IMR-90 (cell line): ENCODE measurements around the gene COMMD1. TPM values are rescaled to one million over a fixed set of nuclear protein-coding genes. Genes with fewer than 3 reads are reported as not detected.

ENCODE experiments used
- ATAC-seq: fragments of 200-7000 bp; cut with Tn5 transposase; 2 replicates; pipeline ENCODE4 v1.9.1; 2020; ENCODE audit warnings: low read depth, mild to moderate bottlenecking, moderate library complexity
- BruUV-seq: library from RNA; stranded (reverse); fragments of 400-500 nt; replicated peaks from 2 replicates; lab custom pipeline; 2021; lab: Mats Ljungman, UMichigan
- CTCF ChIA-PET: fragments of 300-600 bp; formaldehyde crosslinking; extraction: SDS; loops from one replicate; lab custom pipeline; 2021; ENCODE audit warnings: antibody characterized with exemption; lab: Yijun Ruan, JAX
- POLR2A ChIA-PET: fragments of 300-600 bp; sonication (Branson Sonifier 250); formaldehyde crosslinking; loops from one replicate; lab custom pipeline; 2022; ENCODE audit warnings: antibody characterized with exemption; ENCODE audit not compliant: unreplicated experiment; lab: Charles Lee
- DNase-seq: peaks from one replicate; pipeline ENCODE4 v3.0.0; 2013
- H2AFZ ChIP-seq: replicated peaks from 2 replicates; pipeline ENCODE3; 2013; ENCODE audit warnings: low read length, mild to moderate bottlenecking; ENCODE audit not compliant: poor library complexity
- H2AK5ac ChIP-seq: 2 replicates; pipeline ENCODE4 v1.6.1; 2013; ENCODE audit warnings: low read depth, low read length, inconsistent platforms
- H2AK9ac ChIP-seq: replicated peaks from 2 replicates; pipeline ENCODE3; 2013; ENCODE audit warnings: mild to moderate bottlenecking, low read depth, low read length, moderate library complexity; ENCODE audit not compliant: poor library complexity
- H2BK120ac ChIP-seq: 2 replicates; pipeline ENCODE4 v1.6.1; 2013; ENCODE audit warnings: low read depth, low read length, inconsistent platforms
- H2BK15ac ChIP-seq: 3 replicates; pipeline ENCODE4 v1.6.1; 2013; ENCODE audit warnings: low read depth, low read length, inconsistent platforms
- H2BK20ac ChIP-seq: 2 replicates; pipeline ENCODE4 v1.6.1; 2013; ENCODE audit warnings: low read depth, mild to moderate bottlenecking, inconsistent platforms, low read length, moderate library complexity
- H2BK5ac ChIP-seq: 2 replicates; pipeline ENCODE4 v1.6.1; 2013; ENCODE audit warnings: mild to moderate bottlenecking, low read depth, low read length, inconsistent platforms; ENCODE audit not compliant: poor library complexity, severe bottlenecking
- H3K14ac ChIP-seq: replicated peaks from 2 replicates; pipeline ENCODE4 v1.6.1; 2013; ENCODE audit warnings: low read depth, low read length, inconsistent platforms
- H3K18ac ChIP-seq: 2 replicates; pipeline ENCODE4 v1.6.1; 2013; ENCODE audit warnings: low read depth, low read length, control low read depth
- H3K23ac ChIP-seq: 2 replicates; pipeline ENCODE4 v1.6.1; 2013; ENCODE audit warnings: low read depth, low read length, inconsistent platforms
- H3K27ac ChIP-seq: 2 replicates; pipeline ENCODE4 v1.5.1; 2013; ENCODE audit warnings: mild to moderate bottlenecking, control low read depth, low read length; ENCODE audit not compliant: insufficient read depth
- H3K27me3 ChIP-seq: 2 replicates; pipeline ENCODE4 v1.6.1; 2013; ENCODE audit warnings: low read length; ENCODE audit not compliant: control insufficient read depth, insufficient read depth
- H3K36me3 ChIP-seq: 2 replicates; pipeline ENCODE4 v1.6.1; 2013; ENCODE audit warnings: low read length, mixed read lengths; ENCODE audit not compliant: control insufficient read depth, insufficient read depth
- H3K4ac ChIP-seq: 2 replicates; pipeline ENCODE4 v1.6.1; 2013; ENCODE audit warnings: low read depth, low read length, inconsistent platforms
- H3K4me1 ChIP-seq: 2 replicates; pipeline ENCODE4 v1.6.1; 2013; ENCODE audit warnings: low read length, mixed read lengths; ENCODE audit not compliant: control insufficient read depth, insufficient read depth
- H3K4me2 ChIP-seq: 2 replicates; pipeline ENCODE4 v1.6.1; 2013; ENCODE audit warnings: low read depth, mild to moderate bottlenecking, control low read depth, low read length, moderate library complexity
- H3K4me3 ChIP-seq: 2 replicates; pipeline ENCODE4 v1.5.1; 2013; ENCODE audit warnings: low read depth, mild to moderate bottlenecking, control low read depth, low read length, moderate library complexity; ENCODE audit not compliant: insufficient read depth
- H3K56ac ChIP-seq: 2 replicates; pipeline ENCODE4 v1.6.1; 2013; ENCODE audit warnings: low read length, inconsistent platforms; ENCODE audit not compliant: insufficient read depth; ENCODE audit errors: extremely low read depth
- H3K79me1 ChIP-seq, 2 experiments: 2 replicates each; pipeline ENCODE4 v1.6.1; 2013; ENCODE audit warnings: low read length in 2 of 2, inconsistent platforms in 1 of 2, low read depth in 1 of 2
- H3K9ac ChIP-seq: 2 replicates; pipeline ENCODE4 v1.6.1; 2013; ENCODE audit warnings: low read depth, low read length, control low read depth
- H3K9me1 ChIP-seq: 2 replicates; pipeline ENCODE4 v1.6.1; 2013; ENCODE audit warnings: low read length, inconsistent platforms; ENCODE audit not compliant: insufficient read depth
- H3K9me3 ChIP-seq: 2 replicates; pipeline ENCODE4 v1.6.1; 2013; ENCODE audit warnings: low read length; ENCODE audit not compliant: control insufficient read depth, insufficient read depth
- H4K20me1 ChIP-seq: 2 replicates; pipeline ENCODE4 v1.6.1; 2013; ENCODE audit warnings: low read length, inconsistent platforms; ENCODE audit not compliant: insufficient read depth
- H4K5ac ChIP-seq: 2 replicates; pipeline ENCODE4 v1.6.1; 2013; ENCODE audit warnings: mild to moderate bottlenecking, low read depth, low read length, control low read depth
- H4K8ac ChIP-seq, 2 experiments: 2 replicates each; pipeline ENCODE4 v1.6.1; 2013; ENCODE audit warnings: low read depth in 2 of 2, low read length in 2 of 2, control low read depth in 1 of 2, inconsistent platforms in 1 of 2
- H4K91ac ChIP-seq: 2 replicates; pipeline ENCODE4 v1.6.1; 2013; ENCODE audit warnings: low read depth, low read length, inconsistent platforms; ENCODE audit not compliant: insufficient read depth
- CHD1 ChIP-seq: IDR thresholded peaks from 2 replicates; pipeline ENCODE4 v1.6.1; 2012; ENCODE audit warnings: low read depth, low read length, improper control_type of control experiment
- whole genome bisulfite sequencing, 2 experiments: methylation state at CpG; one replicate each; pipeline versions ENCODE4 v1.1.5 to v1.1.7; 2013; ENCODE audit warnings: missing lambda C conversion rate in 2 of 2; ENCODE audit not compliant: insufficient read length in 1 of 2; ENCODE audit errors: extremely low coverage in 2 of 2; 5-methylcytosine and 5-hydroxymethylcytosine counted together
- dilution Hi-C: fragments of 300-500 bp; cut with HindIII; formaldehyde crosslinking; loops from one replicate; pipeline ENCODE4 v1.14.3; 2018; ENCODE audit warnings: low sequenced_read_pairs; ENCODE audit not compliant: unreplicated experiment
- in situ Hi-C: fragments of 300-500 bp; cut with MboI; formaldehyde crosslinking; loops from 3 replicates; pipeline ENCODE4 v1.14.3; 2019; ENCODE audit warnings: low sequenced_read_pairs, inconsistent platforms, mixed read lengths
- intact Hi-C: fragments of 100-400 bp; cut with micrococcal nuclease; formaldehyde crosslinking; loops from 2 replicates; pipeline ENCODE4 v1.10.0; 2022
- polyA plus RNA-seq, 3 experiments: library from polyadenylated mRNA; depleted of rRNA; stranded (reverse); fragments of >200 nt; gene quantifications; 2 replicates each; pipeline ENCODE4 v1.2.3, GENCODE V29; 2012; ENCODE audit warnings: low replicate concordance in 1 of 3
- total RNA-seq: library from RNA; depleted of rRNA; stranded (reverse); fragments of >200 nt; gene quantifications from 2 replicates; pipeline ENCODE4 v1.2.3, GENCODE V29; 2012

Gene COMMD1
- total and polyA plus RNA-seq, 2 of the 4 experiments (the other 2 are of a cell fraction) = 42.8 to 60.4 TPM

GRCh38 chr2:61937098-61937497, 31.6 kb downstream of the COMMD1 start:
- no peaks in the 10 kb centered on the region for H3K4me1 ChIP-seq
- ChIA-PET CTCF (no interaction called here), POLR2A (no interaction called here)

More at GRCh38 chr2:61937098-61937497, 31.6 kb downstream of the COMMD1 start:
- no peak overlapping the region for H3K4ac ChIP-seq
- H3K9me1 ChIP-seq = 0 out of 2 replicates have a peak, but pooled peaks cover 4% of the 10 kb centered on the region
- no peaks in the 10 kb centered on the region for H4K20me1 ChIP-seq
- no peaks in the 10 kb centered on the region for H3K27me3 ChIP-seq
- H2BK5ac ChIP-seq = no peak overlapping the region
- no peak overlapping the region for H3K4me3 ChIP-seq
- TF ChIP-seq CHD1 = no peak
- H3K36me3 ChIP-seq = peaks cover 2% of the 10 kb centered on the region; the same call in 1 of the 2 replicates
- DNase-seq = no peak
- peaks cover 3 to 10% of the 10 kb centered on the region in 2 experiments; a peak in 2 of 4 replicates for H3K79me1 ChIP-seq
- H4K8ac ChIP-seq = no peak overlapping the region
- H2BK15ac ChIP-seq = no peak overlapping the region
- BruUV-seq = no TSS peak
- no peak overlapping the region for H2BK20ac ChIP-seq
- no peak overlapping the region for H4K91ac ChIP-seq
- no peak overlapping the region for H2BK120ac ChIP-seq
- no peak overlapping the region for H4K5ac ChIP-seq
- no peak overlapping the region for H3K56ac ChIP-seq
- H3K27ac ChIP-seq = no peak overlapping the region
- H2AK5ac ChIP-seq = no peak overlapping the region
- H2AFZ ChIP-seq = no peak overlapping the region
- no peak overlapping the region for H3K9ac ChIP-seq
- dilution Hi-C loops = no loop called here
- H3K4me2 ChIP-seq = no peak overlapping the region
- H2AK9ac ChIP-seq = no peak overlapping the region
- no peak overlapping the region for H3K18ac ChIP-seq
- H3K9me3 ChIP-seq = no peaks in the 10 kb centered on the region
- in situ Hi-C loops = no loop called here
- intact Hi-C loops = no loop called here
- H3K23ac ChIP-seq = no peak overlapping the region
- ATAC-seq = no peak
- no peak overlapping the region for H3K14ac ChIP-seq
- no CpG with 5 or more reads among the region's 3 CpGs for WGBS, 2 experiments
